HCT116 (cell line): ENCODE measurements around the gene APBB1IP. TPM values are rescaled to one million over a fixed set of nuclear protein-coding genes. Genes with fewer than 3 reads are reported as not detected.
A peak's percentile ranks its signal among the peaks of the same experiment; 100 is the strongest.

ENCODE experiments used
- ATAC-seq: fragments of 200-7000 bp; cut with Tn5 transposase; 2 replicates; pipeline ENCODE4 v1.9.1; 2020; ENCODE audit warnings: mild to moderate bottlenecking, moderate library complexity
- BruUV-seq: library from RNA; stranded (reverse); fragments of 400-500 nt; replicated peaks from 2 replicates; lab custom pipeline; 2021; lab: Mats Ljungman, UMichigan
- CTCF ChIA-PET: fragments of 300-600 bp; sonication (Branson Sonifier 250); formaldehyde crosslinking; loops from one replicate; lab custom pipeline; 2021; ENCODE audit warnings: antibody characterized with exemption; lab: Charles Lee
- POLR2A ChIA-PET: fragments of 300-600, 350-600 bp; sonication (Branson Sonifier 250); formaldehyde crosslinking; loops from one replicate; lab custom pipeline; 2021; ENCODE audit warnings: antibody characterized with exemption; lab: Charles Lee
- RAD21 ChIA-PET, 2 experiments: fragments of 300-600 bp; sonication (Branson Sonifier 250); formaldehyde crosslinking; loops; one replicate each; lab custom pipeline; 2023; ENCODE audit warnings: low total read pairs in 2 of 2; ENCODE audit not compliant: uncharacterized antibody in 2 of 2, unreplicated experiment in 2 of 2, low non-redundant PET in 1 of 2; lab: Charles Lee
- DNase-seq: peaks from one replicate; pipeline ENCODE4 v3.0.0-alpha.2; 2010; ENCODE audit warnings: low read depth, low spot score
- H2AFZ ChIP-seq: fragments of 200-600 bp; shearing (Covaris generic), sonication (generic); 2 replicates; pipeline ENCODE4 v1.6.1; 2017; ENCODE audit warnings: low read depth, mixed run types, mixed read lengths, antibody characterized with exemption, low read length; ENCODE audit not compliant: poor library complexity, severe bottlenecking
- H3K27ac ChIP-seq: 2 replicates; pipeline ENCODE4 v1.5.1; 2012; ENCODE audit warnings: low read depth, low read length
- H3K27me3 ChIP-seq: fragments of 200-600 bp; sonication (generic); 2 replicates; pipeline ENCODE4 v1.6.1; 2016; ENCODE audit warnings: mixed run types, low read length, mixed read lengths; ENCODE audit not compliant: insufficient read depth
- H3K36me3 ChIP-seq, 2 experiments: fragments of 200-500 bp in 1 of 2; fragments of 200-600 bp in 1 of 2; sonication (Bioruptor generic) in 1 of 2; sonication (generic) in 1 of 2; 2 replicates each; pipeline versions ENCODE4 v1.5.1 to v1.6.1; 2014 to 2016; ENCODE audit warnings: low read length in 2 of 2, inconsistent platforms in 1 of 2, mixed read lengths in 1 of 2, mixed run types in 1 of 2; ENCODE audit not compliant: insufficient read depth in 2 of 2, control insufficient read depth in 1 of 2
- H3K4me1 ChIP-seq, 2 experiments: fragments of 200-600 bp in 1 of 2; sonication (generic) in 1 of 2; 2 replicates each; pipeline versions ENCODE4 v1.5.1 to v1.6.1; 2012 to 2017; ENCODE audit warnings: low read length in 2 of 2, inconsistent platforms in 1 of 2, mild to moderate bottlenecking in 1 of 2, mixed read lengths in 1 of 2, mixed run types in 1 of 2, moderate library complexity in 1 of 2; ENCODE audit not compliant: insufficient read depth in 2 of 2, control insufficient read depth in 1 of 2
- H3K4me2 ChIP-seq: fragments of 200-600 bp; sonication (generic); 2 replicates; pipeline ENCODE4 v1.6.1; 2017; ENCODE audit warnings: mixed run types, low read length, mixed read lengths
- H3K4me3 ChIP-seq, 2 experiments: fragments of 200-600 bp in 1 of 2; sonication (generic) in 1 of 2; replicated peaks in 1 of 2; 2 replicates each; pipeline ENCODE4 v1.5.1; 2011 to 2016; ENCODE audit warnings: low read length in 2 of 2, control low read depth in 1 of 2, low read depth in 1 of 2, mild to moderate bottlenecking in 1 of 2, mixed read lengths in 1 of 2, mixed run types in 1 of 2
- H3K79me2 ChIP-seq: fragments of 200-600 bp; sonication (generic); 2 replicates; pipeline ENCODE4 v1.6.1; 2017; ENCODE audit warnings: mild to moderate bottlenecking, mixed run types, low read length, moderate library complexity, mixed read lengths; ENCODE audit not compliant: insufficient read depth
- H3K9ac ChIP-seq: fragments of 200-600 bp; sonication (generic); 2 replicates; pipeline ENCODE4 v1.6.1; 2016; ENCODE audit warnings: low read length, mixed read lengths
- H3K9me2 ChIP-seq: fragments of 200-600 bp; sonication (generic), shearing (Covaris generic); 2 replicates; pipeline ENCODE4 v1.6.1; 2017; ENCODE audit warnings: mixed run types, mild to moderate bottlenecking, moderate library complexity; ENCODE audit not compliant: insufficient read depth
- H3K9me3 ChIP-seq, 2 experiments: fragments of 200-500 bp in 1 of 2; fragments of 200-600 bp in 1 of 2; sonication (Bioruptor generic) in 1 of 2; sonication (generic) in 1 of 2; 2 replicates each; pipeline ENCODE4 v1.6.1; 2014 to 2017; ENCODE audit warnings: low read length in 2 of 2, mixed read lengths in 2 of 2, inconsistent platforms in 1 of 2, low read depth in 1 of 2, mild to moderate bottlenecking in 1 of 2, mixed run types in 1 of 2, moderate library complexity in 1 of 2; ENCODE audit not compliant: control insufficient read depth in 1 of 2, insufficient read depth in 1 of 2
- H4K20me1 ChIP-seq: fragments of 200-600 bp; sonication (generic), shearing (Covaris generic); 2 replicates; pipeline ENCODE4 v1.6.1; 2017; ENCODE audit warnings: mixed run types, mild to moderate bottlenecking, moderate library complexity; ENCODE audit not compliant: insufficient read depth
- ATF3 ChIP-seq: IDR thresholded peaks from 2 replicates; pipeline ENCODE4 v1.6.1; 2012
- CBX3 ChIP-seq: IDR thresholded peaks from 2 replicates; pipeline ENCODE4 v1.6.1; 2012; ENCODE audit warnings: low read depth
- CEBPB ChIP-seq: IDR thresholded peaks from 2 replicates; pipeline ENCODE4 v1.6.1; 2012; ENCODE audit warnings: low read depth
- CTCF ChIP-seq, 3 experiments: fragments of 200-600 bp in 1 of 3; sonication (generic) in 1 of 3; IDR thresholded peaks in 2 of 3; conservative IDR thresholded peaks in 1 of 3; 2 replicates each; pipeline ENCODE4 v1.5.1; 2012 to 2017; ENCODE audit warnings: low read depth in 2 of 3, low read length in 2 of 3, antibody characterized with exemption in 1 of 3, borderline replicate concordance in 1 of 3, control low read depth in 1 of 3, mild to moderate bottlenecking in 1 of 3, mixed read lengths in 1 of 3, mixed run types in 1 of 3, moderate library complexity in 1 of 3; ENCODE audit not compliant: insufficient read depth in 1 of 3
- EGR1 ChIP-seq: IDR thresholded peaks from 2 replicates; pipeline ENCODE4 v1.6.1; 2012; ENCODE audit warnings: low read depth
- ELF1 ChIP-seq: IDR thresholded peaks from 2 replicates; pipeline ENCODE4 v1.6.1; 2012; ENCODE audit warnings: low read depth, borderline replicate concordance
- EZH2 ChIP-seq: fragments of 200-600 bp; sonication (generic); IDR thresholded peaks from 2 replicates; pipeline ENCODE4 v1.6.1; 2017; ENCODE audit warnings: antibody characterized with exemption, mixed run types
- EZH2phosphoT487 ChIP-seq: fragments of 200-600 bp; IDR thresholded peaks from 2 replicates; pipeline ENCODE4 v1.6.1; 2018; ENCODE audit warnings: antibody characterized with exemption, borderline replicate concordance
- FOSL1 ChIP-seq: IDR thresholded peaks from 2 replicates; pipeline ENCODE4 v1.6.1; 2012; ENCODE audit warnings: low read depth
- POLR2AphosphoS5 ChIP-seq: IDR thresholded peaks from 2 replicates; pipeline ENCODE4 v1.6.1; 2011; ENCODE audit warnings: mild to moderate bottlenecking, low read depth, low read length, moderate library complexity
- RAD21 ChIP-seq: IDR thresholded peaks from 2 replicates; pipeline ENCODE4 v1.6.1; 2012; ENCODE audit warnings: low read depth, mild to moderate bottlenecking
- SIN3A ChIP-seq: IDR thresholded peaks from 2 replicates; pipeline ENCODE4 v1.6.1; 2012; ENCODE audit warnings: low read depth
- SP1 ChIP-seq: IDR thresholded peaks from 2 replicates; pipeline ENCODE4 v1.6.1; 2012; ENCODE audit warnings: low read depth
- SRF ChIP-seq: IDR thresholded peaks from 2 replicates; pipeline ENCODE4 v1.6.1; 2012; ENCODE audit warnings: low read depth
- TCF7L2 ChIP-seq: IDR thresholded peaks from 2 replicates; pipeline ENCODE4 v1.7.0; 2011; ENCODE audit warnings: borderline replicate concordance, inconsistent platforms; ENCODE audit not compliant: insufficient read depth, insufficient read length; ENCODE audit errors: extremely low read depth
- YY1 ChIP-seq: IDR thresholded peaks from 2 replicates; pipeline ENCODE4 v1.6.1; 2011; ENCODE audit warnings: low read length, low read depth, moderate library complexity, mild to moderate bottlenecking; ENCODE audit not compliant: insufficient replicate concordance; ENCODE audit errors: extremely low read depth
- ZBTB33 ChIP-seq: IDR thresholded peaks from 2 replicates; pipeline ENCODE4 v1.6.1; 2011; ENCODE audit warnings: mild to moderate bottlenecking, low read length, moderate library complexity; ENCODE audit not compliant: insufficient replicate concordance; ENCODE audit errors: extremely low read depth
- intact Hi-C: fragments of 100-400 bp; cut with micrococcal nuclease; formaldehyde crosslinking; loops from 2 replicates; pipeline ENCODE4 v1.10.0; 2022
- total RNA-seq: library from RNA; stranded (reverse); gene quantifications from one replicate; pipeline ENCODE4 v1.2.1, GENCODE V29; 2021; ENCODE audit not compliant: unreplicated experiment

APBB1IP gene
- total RNA-seq, 1 experiment from 2014 or later: 0.27 TPM

- POLR2A ChIA-PET: no interaction called here
- BruUV-seq: no TSS peak
- CTCF ChIA-PET: no interaction called here
- DNase-seq (no peak), ATAC-seq (no peak)
- Histone ChIP-seq H2AFZ (no peak overlapping the region), H3K9me2 (no peaks in the 10 kb centered on the region), H3K4me1 (no peaks in the 10 kb centered on the region), H3K27me3 (no peaks in the 10 kb centered on the region), H3K9ac (no peak overlapping the region), H3K9me3 (no peaks in the 10 kb centered on the region), H3K79me2 (no peaks in the 10 kb centered on the region), H3K36me3 (no peaks in the 10 kb centered on the region), H4K20me1 (no peaks in the 10 kb centered on the region), H3K27ac (no peak overlapping the region), H3K4me2 (no peak overlapping the region), H3K4me3 (no peak overlapping the region)
- RAD21 ChIA-PET: no interaction called here
- TF ChIP-seq ATF3 (no peak), CTCF (IDR thresholded peaks at IDR 0.05 in 2 of 3, conservative IDR thresholded peaks at IDR 0.05 in 1 of 3; ENCODE audit: borderline replicate concordance in 1 of 3, insufficient read depth in 1 of 3, low read depth in 2 of 3, low read length in 2 of 3) (0 out of 6 replicates have a peak, but pooled peaks of 1 of the 3 experiments have one; percentile 12)
- intact Hi-C loops: no loop called here
Observed at GRCh38 chr10:26445411-26446031, 7.4 kb downstream of the APBB1IP start.

GRCh38 chr10:26446258-26446657 is 8.1 kb downstream of the APBB1IP start:
- no peaks in the 10 kb centered on the region for H3K4me1 ChIP-seq
- H4K20me1 ChIP-seq: no peaks in the 10 kb centered on the region
- no peaks in the 10 kb centered on the region for H3K27me3 ChIP-seq
- no peak for ATAC-seq
- BruUV-seq: no TSS peak
- no peak overlapping the region for H3K9ac ChIP-seq
- ChIA-PET CTCF (no interaction called here), RAD21 (no interaction called here), POLR2A (no interaction called here)
- no peaks in the 10 kb centered on the region for H3K9me2 ChIP-seq
- intact Hi-C loops: no loop called here
- H2AFZ ChIP-seq: no peak overlapping the region
- no peaks in the 10 kb centered on the region for H3K9me3 ChIP-seq
- no peak overlapping the region for H3K27ac ChIP-seq
- no peaks in the 10 kb centered on the region for H3K79me2 ChIP-seq
- no peaks in the 10 kb centered on the region for H3K36me3 ChIP-seq
- no peak overlapping the region for H3K4me3 ChIP-seq
- H3K4me2 ChIP-seq: no peak overlapping the region
- no peak for DNase-seq
- TF ChIP-seq ELF1 (no peak), CBX3 (no peak), SRF (no peak), RAD21 (no peak), CEBPB (no peak), TCF7L2 (no peak), FOSL1 (no peak), SIN3A (no peak), EZH2 (no peak), EZH2phosphoT487 (no peak), EGR1 (no peak), SP1 (no peak), ZBTB33 (no peak), ATF3 (no peak), POLR2AphosphoS5 (no peak), YY1 (no peak)
